CD4-positive, alpha-beta T cell treated with Interleukin-4 for 1 hour (primary cell): ENCODE data around the gene AFDN.

Experiments used
- DNase-seq, 2 donors: peaks; one replicate each; pipeline ENCODE4 v3.0.0-alpha.2; 2020 to 2022

AFDN gene

GRCh38 chr6:167796192-167796981, 30.3 kb upstream of the AFDN start:
- no peak for DNase-seq

DNA sequence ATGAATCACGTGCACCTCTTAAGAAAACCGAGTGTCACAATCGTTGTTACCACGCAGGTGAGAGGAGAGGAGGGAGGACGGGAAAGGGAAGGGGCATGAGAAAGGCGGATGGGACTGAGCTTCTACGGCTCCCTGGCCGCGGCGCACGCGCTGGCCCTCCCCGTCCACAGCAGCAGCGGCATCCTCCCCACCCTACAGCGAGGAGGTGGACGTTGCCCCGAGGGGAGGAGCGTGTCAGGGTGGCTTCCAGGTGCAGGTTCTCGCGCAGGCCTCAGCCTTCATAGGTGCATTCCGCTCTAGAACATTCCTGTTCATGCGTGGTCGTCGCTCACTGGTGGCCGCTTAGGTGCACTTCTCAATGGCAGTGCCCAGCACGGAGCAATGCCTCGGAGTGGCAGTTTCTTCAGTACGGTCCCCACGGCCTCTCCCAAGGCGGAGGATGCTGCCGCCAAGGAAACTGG, 29.7 kb upstream of the AFDN start:
- no peak for DNase-seq

DNA sequence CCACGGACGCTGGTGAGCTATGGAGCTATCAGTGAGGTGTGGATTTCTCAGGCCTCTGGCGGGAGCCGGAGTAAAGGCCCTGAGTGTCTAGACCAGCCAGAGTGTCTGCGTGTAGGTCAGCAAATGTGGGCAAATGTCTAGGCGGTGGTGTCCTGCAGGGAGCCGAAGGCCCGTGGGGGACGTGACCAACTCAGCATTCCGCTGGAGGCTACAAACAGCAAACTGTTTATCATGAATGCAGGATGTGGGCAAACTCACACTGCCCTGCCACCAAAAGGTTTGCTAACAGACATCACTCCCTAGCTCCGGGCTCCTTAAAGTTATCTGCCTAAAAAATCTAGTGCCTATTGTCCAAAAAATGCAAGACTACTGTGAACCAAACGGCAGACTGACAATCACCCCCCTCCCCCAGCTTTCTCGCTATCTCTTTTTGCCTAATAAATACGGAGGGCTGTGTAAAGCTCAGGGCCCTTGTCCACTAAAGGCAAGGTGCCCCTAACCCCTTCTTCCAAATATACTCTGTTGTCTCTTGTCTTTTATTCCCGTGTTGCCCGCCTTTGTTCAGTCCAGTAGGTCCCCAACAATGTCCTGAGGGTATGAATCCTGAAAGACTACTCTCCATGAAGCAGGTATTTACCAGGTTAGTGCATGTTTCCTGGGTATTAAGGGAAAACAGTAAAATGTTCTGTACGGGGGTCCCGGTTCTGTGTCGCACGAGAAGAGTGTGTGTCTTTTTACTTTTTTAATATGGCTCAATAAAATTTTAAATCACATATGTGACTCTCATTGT, 29.0 kb upstream of the AFDN start:
- DNase-seq: no peak

- no peak for DNase-seq
Measured at GRCh38 chr6:167798453-167798852, 28.3 kb upstream of the AFDN start.

DNA sequence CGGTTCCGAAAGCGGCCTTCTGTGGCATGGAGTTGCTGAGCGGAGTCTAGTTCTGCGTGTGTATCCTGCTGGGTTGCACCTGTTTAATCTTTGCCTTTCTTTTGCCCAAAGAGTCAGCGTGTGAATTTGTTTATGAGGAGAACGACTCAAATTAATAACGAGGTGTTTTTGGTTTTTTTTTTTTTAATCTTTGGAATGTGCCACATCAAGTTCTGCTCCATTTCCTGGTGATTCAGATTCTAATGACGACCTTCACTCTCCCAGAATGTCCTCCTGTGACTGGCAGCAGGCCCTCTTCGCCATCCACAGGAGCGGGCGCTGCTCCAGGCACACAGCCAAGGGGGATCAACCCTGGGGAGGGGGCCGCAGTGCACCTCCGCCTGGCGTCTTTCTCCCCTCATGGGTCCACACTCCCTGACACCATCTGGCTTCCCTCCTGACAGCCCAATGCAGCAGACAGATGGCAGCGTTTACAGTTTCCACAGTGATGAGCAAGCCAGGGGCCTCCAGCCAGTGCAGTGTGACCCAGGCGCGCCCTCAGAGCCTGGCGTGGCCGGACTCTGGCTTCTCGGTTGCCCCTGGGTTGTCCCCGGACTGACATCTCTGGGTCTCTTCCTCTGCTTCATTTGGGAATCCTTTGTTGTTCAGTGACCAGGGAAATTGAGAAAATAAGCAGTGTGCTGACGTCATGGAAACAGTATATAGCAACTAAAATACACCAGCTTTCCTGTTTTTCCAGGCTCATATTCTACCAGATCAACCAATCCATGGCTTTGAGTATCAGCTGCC, 27.5 kb upstream of the AFDN start:
- DNase-seq: no peak

DNA sequence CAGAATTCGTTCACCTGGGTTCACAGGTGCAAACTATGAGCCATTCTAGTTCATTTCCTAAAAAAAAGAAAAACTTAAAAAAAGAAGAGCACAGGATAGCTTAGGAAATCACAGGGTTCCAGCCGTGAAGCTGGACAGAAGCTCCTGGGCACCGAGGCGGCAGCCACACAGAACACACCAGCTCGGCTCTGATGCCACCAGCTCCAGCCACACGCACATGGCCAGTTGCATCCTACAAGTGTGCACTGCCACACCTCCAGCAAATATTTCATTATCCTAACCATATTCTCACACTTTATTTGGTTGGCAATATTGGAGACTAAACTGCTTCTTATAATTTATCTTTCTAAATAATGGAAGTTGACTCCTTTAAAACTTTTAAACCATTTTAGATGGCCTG, 26.2 kb upstream of the AFDN start:
- DNase-seq: no peak

DNA sequence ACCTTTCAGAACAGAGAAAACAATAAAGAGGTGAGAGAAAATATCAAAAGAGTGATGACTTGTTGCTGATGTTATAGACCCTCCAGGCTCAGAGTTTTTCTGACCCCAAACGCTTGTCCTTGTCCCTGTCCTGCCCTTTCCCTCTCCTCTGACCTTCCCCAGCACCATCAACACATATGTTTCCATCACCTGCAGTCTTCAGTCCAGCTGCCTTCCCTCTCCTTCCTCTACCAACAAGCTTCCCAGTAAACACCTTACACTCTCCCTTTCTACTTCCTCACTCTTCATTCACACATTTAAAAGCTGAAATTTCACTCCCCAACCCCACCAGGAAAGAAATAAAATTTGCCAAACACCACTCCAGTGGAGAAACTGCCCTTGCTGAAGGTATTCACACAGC, 25.4 kb upstream of the AFDN start:
- DNase-seq: no peak

DNA sequence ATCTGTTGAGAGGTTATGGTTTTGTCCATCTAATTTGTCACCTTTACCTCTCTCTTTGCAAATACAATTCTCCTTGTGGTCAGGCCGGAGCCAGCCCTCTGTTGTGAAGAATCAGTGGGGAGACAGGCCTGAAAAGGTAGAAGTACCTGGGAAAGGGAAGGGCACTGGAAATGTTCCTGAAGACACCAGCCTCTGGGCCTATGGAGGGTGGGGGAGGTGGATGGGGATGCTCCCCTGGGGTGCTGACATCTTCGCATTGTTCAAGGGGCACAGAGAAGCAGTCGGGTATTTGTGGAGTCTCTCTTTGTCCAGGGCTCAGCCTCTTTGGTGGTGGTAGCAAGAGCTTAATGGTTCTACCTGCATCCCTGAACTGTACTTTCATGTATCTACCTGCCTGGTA, 24.4 kb upstream of the AFDN start:
- no peak for DNase-seq

GRCh38 chr6:167803816-167804215, 22.9 kb upstream of the AFDN start:
- DNase-seq: no peak

- no peak for DNase-seq
Measured at GRCh38 chr6:167804281-167805013, 22.3 kb upstream of the AFDN start.

DNA sequence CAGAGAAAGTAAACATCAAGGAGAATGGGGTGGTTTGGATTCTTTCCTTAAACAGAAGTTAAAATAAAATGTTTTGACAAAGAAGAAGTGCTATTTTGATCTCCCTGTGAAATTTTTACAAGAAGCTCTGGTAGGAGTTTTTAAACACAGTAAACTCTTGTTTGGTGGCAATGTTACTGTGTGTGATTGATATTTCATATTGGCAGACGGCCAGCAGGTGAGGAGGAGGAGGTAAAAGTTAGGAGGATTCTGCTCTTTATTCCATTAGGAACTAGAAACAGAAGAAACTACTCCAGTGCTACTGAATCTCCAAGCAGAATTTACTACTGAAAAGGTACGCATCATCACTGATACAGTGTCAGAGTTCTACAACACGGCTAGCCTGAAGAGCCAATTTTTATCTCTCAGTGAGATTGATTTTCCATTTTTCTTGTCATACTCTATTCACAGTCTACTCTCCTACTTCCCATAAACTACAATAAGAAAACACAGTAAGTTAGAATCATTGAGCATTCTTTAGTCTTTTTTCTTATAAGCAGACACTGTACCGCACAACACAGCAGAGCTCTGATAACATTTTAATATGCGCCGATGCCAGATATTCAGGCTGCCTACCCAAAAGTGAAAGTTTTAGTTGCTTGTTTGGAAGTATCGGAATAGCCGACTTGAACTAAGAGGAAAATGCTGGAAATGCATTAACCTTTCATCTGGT, 21.2 kb upstream of the AFDN start:
- no peak for DNase-seq

- no peak for DNase-seq
Measured at GRCh38 chr6:167806061-167806700, 20.5 kb upstream of the AFDN start.

GRCh38 chr6:167807200-167807599, 19.5 kb upstream of the AFDN start:
- DNase-seq: no peak

DNA sequence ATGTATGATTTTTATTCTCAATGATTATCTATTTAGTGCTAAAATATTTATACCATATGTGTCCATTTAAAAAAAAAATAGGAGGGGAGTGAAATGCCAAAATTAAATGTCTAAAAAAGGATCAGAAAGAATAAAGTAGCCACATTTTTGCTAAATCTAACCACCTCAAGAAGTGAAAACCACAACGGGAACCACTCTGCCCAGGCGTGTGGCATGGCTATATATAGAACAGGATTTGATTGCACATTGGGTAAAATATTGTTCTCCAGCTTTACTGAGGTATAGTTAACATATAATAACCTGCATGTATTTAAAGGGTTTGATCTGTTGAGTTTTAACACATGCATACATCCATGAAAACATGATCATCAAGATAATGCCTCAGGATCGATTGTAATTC, 19.0 kb upstream of the AFDN start:
- no peak for DNase-seq

- DNase-seq: no peak
Measured at GRCh38 chr6:167811040-167811439, 15.7 kb upstream of the AFDN start.

- no peak for DNase-seq
Measured at GRCh38 chr6:167811442-167812087, 15.1 kb upstream of the AFDN start.

GRCh38 chr6:167812088-167812487, 14.6 kb upstream of the AFDN start:
- no peak for DNase-seq

DNA sequence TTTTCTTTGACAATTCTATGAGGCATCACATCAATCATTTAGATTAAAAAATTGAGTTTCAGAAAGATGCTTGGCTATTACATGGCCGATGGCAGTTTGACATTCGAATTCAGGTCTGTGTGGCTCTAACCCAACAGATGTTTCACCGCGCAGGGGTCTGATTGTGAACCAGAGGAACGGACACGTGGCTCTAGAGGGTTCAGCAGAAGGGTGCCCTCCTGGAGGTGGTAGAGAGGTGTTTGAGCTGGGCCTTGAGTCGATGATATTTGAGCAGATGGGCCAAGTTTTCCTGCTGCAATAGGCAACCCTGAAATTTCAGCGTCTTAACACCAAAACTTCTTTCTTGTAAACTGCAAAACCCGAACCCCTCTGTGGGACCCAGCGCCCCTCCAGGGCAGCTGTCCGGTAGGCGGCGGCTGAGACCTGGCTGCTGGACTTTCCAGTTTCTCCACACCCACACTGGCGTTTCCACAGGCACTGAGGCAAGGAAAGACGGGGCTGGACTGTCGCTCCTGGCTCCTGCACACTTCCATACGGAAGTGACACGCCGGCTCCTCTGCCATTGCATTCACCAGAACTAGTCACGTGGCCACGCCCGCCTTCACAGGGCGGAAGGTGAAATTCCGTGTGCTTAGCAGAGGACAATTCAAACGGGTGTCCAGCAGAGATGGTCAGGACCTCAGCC, 11.3 kb upstream of the AFDN start:
- DNase-seq: no peak

DNA sequence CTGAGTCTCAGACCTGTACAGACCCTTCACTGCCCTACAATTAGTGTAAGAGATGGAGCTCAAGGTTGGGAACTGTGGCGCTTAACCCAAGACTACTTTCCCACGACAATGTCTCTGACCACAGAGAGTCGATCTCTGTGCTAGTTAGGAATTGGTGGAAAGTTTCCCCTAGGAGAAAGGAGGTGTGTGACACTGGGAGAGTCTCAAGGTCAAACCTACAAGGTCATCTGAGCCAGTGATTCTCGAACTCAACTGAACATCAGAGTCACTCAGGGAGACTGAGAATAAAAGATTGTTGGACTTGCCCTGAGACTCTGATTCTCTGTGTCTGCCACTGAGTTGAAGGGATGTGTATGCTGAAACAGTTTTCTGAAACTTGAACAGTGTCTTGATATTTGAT, 9.7 kb upstream of the AFDN start:
- no peak for DNase-seq

DNA sequence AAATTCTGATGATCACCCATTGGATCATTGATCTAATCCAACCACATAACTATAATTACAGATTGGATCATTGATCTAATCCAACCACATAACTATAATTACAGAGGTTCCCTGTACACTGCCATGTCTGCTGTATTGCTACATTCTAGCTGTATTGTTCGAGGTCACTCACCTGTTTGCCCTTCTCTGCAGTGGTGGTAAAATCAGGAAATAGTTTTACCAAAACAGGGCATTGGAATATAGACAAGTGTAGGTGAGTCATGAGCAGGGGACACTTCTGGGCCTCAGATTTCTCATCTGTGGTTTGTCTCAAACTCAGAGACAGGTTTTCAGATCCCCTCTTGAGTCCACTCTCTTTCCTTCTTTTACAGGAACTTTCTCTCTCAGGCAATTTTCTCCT, 9.0 kb upstream of the AFDN start:
- DNase-seq: no peak
